WI38 (cell line): ENCODE results near the gene MAP2K6.

Source experiments
- H3K4me3 ChIP-seq: 2 replicates; pipeline ENCODE4 v1.5.1; 2011; ENCODE audit warnings: low read depth, mild to moderate bottlenecking, control low read depth, low read length
- TF ChIP-seq, protein P1 (sequence below): IDR thresholded peaks from 2 replicates; pipeline ENCODE4 v1.5.1; 2012; ENCODE audit warnings: low read depth, mild to moderate bottlenecking, control low read depth, low read length

Gene MAP2K6

DNA sequence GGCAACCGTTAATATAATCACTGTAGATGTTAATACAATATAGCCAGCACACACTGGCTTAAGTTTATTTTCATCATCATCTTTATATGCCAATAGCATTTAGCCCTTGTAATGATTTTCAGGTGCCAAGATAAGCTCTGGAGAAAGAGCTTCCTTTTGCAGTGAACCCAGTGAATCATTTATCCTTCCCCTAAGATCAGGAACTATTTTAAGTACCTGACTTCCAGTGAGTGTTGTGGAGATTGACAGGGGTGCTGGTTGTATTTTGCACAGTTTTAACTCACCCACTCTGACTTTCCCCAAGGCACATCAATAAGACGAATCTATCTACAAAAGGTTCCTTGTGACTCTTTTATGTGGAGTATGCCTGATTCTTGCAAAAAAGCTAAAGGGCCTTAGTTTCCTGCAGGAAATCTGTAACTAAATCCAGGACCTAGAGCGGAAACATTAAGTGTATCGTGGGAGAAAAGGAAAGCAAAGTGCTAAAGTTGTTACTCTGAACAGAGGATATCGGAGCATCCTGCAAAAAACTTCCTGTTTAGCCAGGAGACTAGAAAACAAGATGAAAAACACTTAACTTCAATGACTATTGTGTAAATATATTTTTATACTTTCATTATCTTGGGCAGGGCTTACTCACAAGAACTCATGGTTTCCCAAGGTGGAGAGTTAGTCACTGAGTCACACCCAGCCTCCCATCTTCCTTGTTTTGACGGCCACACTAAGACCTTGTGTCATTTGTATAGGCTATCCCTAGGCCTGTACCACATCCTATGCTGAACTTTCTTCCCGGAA lies 183.6 kb downstream of the MAP2K6 start:
- no peak overlapping the region for H3K4me3 ChIP-seq
- TF ChIP-seq, protein P1, sequence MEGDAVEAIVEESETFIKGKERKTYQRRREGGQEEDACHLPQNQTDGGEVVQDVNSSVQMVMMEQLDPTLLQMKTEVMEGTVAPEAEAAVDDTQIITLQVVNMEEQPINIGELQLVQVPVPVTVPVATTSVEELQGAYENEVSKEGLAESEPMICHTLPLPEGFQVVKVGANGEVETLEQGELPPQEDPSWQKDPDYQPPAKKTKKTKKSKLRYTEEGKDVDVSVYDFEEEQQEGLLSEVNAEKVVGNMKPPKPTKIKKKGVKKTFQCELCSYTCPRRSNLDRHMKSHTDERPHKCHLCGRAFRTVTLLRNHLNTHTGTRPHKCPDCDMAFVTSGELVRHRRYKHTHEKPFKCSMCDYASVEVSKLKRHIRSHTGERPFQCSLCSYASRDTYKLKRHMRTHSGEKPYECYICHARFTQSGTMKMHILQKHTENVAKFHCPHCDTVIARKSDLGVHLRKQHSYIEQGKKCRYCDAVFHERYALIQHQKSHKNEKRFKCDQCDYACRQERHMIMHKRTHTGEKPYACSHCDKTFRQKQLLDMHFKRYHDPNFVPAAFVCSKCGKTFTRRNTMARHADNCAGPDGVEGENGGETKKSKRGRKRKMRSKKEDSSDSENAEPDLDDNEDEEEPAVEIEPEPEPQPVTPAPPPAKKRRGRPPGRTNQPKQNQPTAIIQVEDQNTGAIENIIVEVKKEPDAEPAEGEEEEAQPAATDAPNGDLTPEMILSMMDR = no peak

DNA sequence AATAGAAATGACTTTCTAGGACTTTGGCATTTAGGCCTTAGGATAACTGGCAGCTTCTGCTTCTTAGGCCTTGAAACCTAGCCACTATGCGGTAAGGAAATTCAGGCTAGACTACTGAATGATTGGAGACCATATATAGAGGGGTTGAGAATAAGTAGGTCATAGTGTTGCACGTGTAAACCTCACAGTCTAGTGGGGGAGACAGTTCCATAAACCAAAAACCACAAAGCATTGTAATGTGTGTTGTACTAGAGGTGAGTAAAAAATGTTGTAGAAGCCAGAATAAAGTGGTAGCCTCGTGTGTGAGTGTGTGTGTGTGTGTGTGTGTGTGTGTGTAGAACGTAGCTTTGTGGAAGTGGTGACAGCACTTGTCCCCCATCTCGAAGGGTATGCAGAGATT lies 188.5 kb downstream of the MAP2K6 start:
- TF ChIP-seq, protein P1 = no peak
- H3K4me3 ChIP-seq = no peak overlapping the region
